LoVo (cell line): ENCODE results near the gene KRTAP12-1.
"Not testable (repeated sequence)": the region's sequence is repeated elsewhere in the genome, so short reads cannot be mapped to it uniquely, and the experiment has no call there.

ENCODE experiments used
- DNase-seq: peaks from one replicate; pipeline ENCODE4 v3.0.0-alpha.2; 2016; ENCODE audit warnings: low spot score

The KRTAP12-1 gene

GRCh38 chr21:44667612-44668011 lies 14.4 kb downstream of the KRTAP12-1 start:
- no peak for DNase-seq

GRCh38 chr21:44666401-44667320 lies 15.3 kb downstream of the KRTAP12-1 start, which contains the start of gene KRTAP12-2:
Gene KRTAP12-2 (minus strand): TSS chr21:44666927. CDS start chr21:44666886, 41 bp downstream.
- DNase-seq, result peak; percentile 26

GRCh38 chr21:44664691-44665090 lies 17.3 kb downstream of the KRTAP12-1 start:
- DNase-seq, result no peak

- not testable (repeated sequence) for DNase-seq
Measured at GRCh38 chr21:44661567-44661966, 20.4 kb downstream of the KRTAP12-1 start.

GRCh38 chr21:44658913-44659595 lies 22.9 kb downstream of the KRTAP12-1 start:
- no peak for DNase-seq

- DNase-seq, result no peak
Measured at GRCh38 chr21:44658541-44658910, 23.4 kb downstream of the KRTAP12-1 start.

- no peak for DNase-seq
Measured at GRCh38 chr21:44657635-44658540, 24.1 kb downstream of the KRTAP12-1 start, which contains the start of gene KRTAP12-3. Gene KRTAP12-3 (plus strand): TSS chr21:44657932. CDS start chr21:44657980, 48 bp downstream.

GRCh38 chr21:44656868-44657267 lies 25.1 kb downstream of the KRTAP12-1 start:
- DNase-seq, result no peak

GRCh38 chr21:44654576-44655175 lies 27.3 kb downstream of the KRTAP12-1 start, which contains the start of gene KRTAP12-4:
Gene KRTAP12-4 (minus strand): TSS chr21:44654659. CDS start chr21:44654614, 45 bp downstream.
- DNase-seq, result no peak

- DNase-seq, result no peak
Measured at GRCh38 chr21:44653656-44654575, 28.0 kb downstream of the KRTAP12-1 start.

GRCh38 chr21:44653123-44653522 lies 28.8 kb downstream of the KRTAP12-1 start:
- no peak for DNase-seq

- DNase-seq, result no peak
Measured at GRCh38 chr21:44650973-44651675, 30.8 kb downstream of the KRTAP12-1 start.

- DNase-seq, result no peak
Measured at GRCh38 chr21:44650265-44650972, 31.5 kb downstream of the KRTAP12-1 start.

- DNase-seq, result no peak
Measured at GRCh38 chr21:44649521-44650100, 32.4 kb downstream of the KRTAP12-1 start.

- no peak for DNase-seq
Measured at GRCh38 chr21:44648557-44649311, 33.2 kb downstream of the KRTAP12-1 start.

- no peak for DNase-seq
Measured at GRCh38 chr21:44647222-44647552, 34.8 kb downstream of the KRTAP12-1 start.

- not testable (repeated sequence) for DNase-seq
Measured at GRCh38 chr21:44646366-44647221, 35.4 kb downstream of the KRTAP12-1 start, which contains the start of gene KRTAP10-11. Gene KRTAP10-11 (plus strand): TSS chr21:44646414. CDS start chr21:44646459, 45 bp downstream.
